Globus pallidus (tissue), 1 donor: ENCODE measurements around the gene SLC38A7.
"Not testable (repeated sequence)": the region's sequence is repeated elsewhere in the genome, so short reads cannot be mapped to it uniquely, and the experiment has no call there.

Experiments
- DNase-seq: peaks from one replicate; pipeline ENCODE4 v3.0.0-alpha.2; 2015; ENCODE audit warnings: low spot score

The SLC38A7 gene

DNA sequence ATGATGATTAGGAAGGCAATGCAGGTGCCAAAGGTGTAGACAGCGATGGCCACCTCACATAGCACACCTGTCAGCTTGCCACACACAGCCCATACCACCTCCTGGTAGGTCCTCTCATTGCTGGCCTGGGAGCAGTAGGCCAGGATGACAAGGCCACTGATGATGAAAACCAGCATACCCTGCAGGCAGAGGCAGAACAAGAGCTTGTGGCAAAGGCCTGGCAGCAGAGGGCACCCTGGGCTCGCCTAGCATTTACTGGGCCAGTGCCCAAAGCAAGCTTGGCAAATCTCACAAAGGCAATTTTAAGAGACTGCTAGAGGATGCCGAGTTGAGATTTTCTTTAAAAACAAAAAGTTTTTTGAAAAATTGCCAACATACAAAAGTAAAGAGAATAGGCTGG lies 5.9 kb downstream of the SLC38A7 start:
- DNase-seq, result peak; percentile 51

DNA sequence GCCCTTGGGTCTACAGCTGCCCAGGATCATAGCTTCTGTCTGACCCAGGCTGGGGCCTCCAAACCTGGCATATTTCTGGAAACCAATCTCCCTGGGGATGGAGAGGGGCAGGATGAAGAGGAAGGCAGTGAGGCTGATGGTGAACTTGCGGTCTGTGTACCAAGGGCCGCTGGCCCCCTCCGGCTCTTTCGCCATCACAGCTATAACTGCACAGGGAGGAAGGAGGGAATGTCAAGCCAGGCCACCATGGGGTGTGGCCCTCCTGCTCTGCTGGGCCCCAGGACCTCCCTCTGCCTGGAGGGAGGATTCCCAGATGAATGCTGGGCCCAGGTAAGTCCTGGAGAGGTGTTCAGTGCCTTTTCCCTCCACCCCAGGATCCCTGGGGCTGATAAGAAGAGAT lies 6.3 kb downstream of the SLC38A7 start:
- no peak for DNase-seq

DNA sequence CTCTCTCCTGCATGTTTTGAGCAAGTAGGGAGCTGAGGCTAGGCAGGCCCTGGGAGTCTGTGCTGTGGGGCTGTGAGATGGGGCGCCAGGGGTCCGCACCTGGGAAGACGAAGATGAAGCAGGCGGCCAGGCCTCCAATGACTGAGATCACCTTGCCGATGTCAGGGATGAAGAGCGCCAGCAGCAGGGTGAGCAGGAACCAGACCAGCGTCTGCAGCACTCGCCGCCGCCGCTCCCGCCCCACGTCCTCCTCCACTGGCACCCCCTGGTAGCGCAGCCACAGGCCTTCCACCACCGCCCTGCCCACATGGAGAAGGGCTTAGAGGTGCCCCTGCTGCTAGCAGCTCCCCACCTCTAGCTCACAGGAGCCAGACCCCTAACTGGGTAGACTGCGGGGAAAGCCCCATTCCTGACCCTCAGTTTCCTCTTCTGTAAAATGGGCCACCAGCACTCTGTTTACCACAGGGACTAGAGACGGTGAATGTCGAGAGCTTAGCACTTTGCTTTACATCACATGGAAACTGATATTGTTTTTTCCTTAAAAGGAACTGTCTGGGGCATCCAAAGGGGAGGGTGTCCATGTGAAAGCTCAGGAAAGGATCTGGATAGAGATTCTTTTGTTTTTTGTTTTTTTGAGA lies 13.5 kb downstream of the SLC38A7 start:
- no peak for DNase-seq

DNA sequence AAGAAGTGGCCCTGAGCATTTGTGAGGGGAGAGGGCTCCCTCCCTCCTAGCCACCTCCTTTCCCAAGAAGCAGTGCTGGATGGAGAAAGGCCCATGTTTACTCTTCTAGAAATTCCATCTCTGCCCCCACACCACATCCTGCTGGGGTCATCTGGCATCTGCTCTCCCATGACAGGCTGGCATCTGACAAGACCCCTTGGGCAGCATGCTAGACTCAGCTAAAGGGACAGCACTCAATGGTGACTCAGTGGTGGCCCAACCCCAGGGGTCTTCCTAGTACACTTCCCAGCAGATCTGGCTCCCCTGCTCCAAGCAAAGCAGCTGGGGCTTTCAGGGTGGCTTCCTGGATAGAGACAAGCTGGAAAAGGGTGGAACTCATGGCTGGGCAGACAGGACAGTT lies 14.4 kb downstream of the SLC38A7 start:
- no peak for DNase-seq

DNA sequence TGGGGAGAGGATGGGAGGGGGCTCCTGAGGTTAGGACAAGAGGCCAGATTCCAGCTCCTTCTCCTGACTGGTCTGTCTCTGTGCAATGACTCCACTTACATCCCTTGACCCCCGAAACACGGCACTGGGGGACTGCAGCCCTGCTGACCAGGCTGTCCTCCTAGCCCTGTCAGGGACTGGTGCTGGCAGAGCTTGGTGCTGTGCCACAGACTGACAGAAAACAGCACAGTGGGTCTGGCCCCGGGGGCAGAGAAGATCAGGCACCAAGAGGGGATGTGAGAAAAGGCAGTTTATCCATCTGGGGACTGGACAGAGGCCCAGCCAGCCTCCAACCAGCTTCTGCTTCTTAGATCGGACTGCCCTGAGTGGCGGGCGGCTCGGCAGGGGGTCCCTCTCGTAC lies 19.4 kb downstream of the SLC38A7 start:
- no peak for DNase-seq

DNA sequence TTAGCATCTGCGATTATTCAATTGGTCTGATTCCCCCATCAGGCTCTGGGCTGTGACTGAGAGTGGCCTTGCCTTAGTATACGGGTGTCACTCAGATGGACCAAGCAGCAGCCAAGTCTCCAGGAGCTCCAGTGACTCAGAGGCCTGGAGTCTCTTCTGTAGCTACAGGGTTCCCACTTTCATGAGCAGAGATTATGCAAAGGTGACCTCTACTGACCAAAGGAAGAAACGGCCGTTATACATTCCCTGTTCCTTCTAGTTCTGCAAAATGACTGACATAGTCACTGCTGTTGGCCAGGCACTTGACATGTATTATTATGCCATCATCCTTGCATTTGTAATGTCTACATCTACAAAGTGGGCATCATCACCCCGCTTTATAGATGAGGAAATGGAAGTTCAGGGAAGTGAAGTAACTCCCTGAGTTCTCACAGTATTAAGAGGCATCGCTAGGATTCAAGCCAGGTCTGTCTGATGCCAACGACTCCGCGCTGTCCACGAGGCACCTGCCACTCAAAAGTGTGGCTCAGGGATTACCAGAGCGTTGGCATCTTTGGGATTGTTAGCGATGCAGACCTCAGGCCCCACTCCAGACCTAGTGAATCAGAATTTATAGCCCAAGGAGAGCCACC lies 23.3 kb downstream of the SLC38A7 start:
- DNase-seq, result peak; percentile 77

DNA sequence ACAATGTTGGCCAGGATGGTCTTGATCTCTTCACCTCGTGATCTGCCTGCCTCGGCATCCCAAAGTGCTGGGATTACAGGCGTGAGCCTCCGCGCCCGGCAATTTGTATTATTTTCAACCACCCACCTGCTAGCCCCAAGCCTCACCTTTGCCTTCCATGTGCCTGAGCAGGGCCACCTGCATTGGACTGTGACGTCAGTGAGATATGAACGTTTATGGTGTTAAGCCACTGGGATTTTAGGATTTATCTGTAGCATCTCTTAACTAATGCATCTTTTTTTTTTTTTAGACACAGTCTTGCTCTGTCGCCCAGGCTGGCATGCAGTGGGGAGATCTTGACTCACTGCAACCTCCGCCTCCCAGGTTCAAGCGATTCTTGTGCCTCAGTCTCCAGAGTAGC lies 24.7 kb downstream of the SLC38A7 start:
- DNase-seq, result not testable (repeated sequence)

DNA sequence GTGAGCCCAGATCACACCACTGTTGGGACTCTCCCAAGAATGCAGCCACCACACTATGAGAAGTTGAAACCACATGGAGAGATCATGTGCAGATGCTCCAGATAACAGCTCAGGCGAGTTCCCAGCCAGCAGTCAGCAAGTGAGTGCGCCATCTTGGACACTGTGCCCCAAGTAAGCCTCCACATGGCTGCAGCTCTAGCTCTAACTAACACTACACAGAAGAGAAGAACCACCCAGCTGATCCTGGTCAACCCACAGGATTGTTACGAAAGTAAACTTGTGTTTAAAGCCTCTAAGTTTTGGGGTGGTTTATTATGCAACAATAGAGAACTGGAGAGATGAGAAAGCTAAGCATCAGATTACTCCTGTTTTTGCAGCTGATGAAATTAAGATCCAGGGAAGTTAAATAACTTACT lies 25.8 kb downstream of the SLC38A7 start:
- DNase-seq, result no peak

DNA sequence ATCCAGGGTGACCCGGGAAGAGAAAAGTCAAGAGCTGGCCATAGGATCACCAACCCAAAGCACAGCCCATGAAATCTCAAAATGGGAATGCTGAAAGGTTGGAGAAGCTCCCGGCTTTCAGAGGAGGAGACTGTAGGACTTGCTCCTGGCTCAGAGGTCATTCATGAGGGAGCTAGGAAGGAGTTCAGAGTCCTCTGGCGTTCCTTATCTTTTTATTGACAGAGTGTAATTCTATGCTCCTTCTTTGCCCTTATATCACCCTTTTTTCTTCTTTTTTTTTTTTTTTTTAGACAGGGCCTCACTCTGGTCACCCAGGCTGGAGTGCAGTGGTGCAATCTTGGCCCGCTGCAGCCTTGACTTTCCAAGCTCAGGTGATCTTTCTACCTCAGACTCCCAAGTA lies 27.7 kb downstream of the SLC38A7 start:
- no peak for DNase-seq

DNA sequence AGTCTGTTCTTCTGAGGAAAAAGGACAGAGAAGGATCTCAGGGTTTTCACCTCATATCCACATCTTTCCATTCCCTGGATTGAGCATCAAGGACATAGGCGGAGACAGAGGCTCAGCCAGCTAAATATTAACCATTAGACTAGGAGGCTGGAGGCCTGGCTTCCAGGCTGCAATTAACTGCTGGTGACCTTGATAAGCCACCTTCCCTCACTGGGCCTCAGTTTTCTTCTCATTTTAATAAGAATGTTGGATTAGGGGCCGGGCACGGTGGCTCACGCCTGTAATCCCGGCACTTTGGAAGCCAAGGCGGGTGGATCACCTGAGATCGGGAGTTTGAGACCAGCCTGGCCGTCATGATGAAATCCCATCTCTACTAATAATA lies 29.4 kb downstream of the SLC38A7 start:
- DNase-seq, result no peak

DNA sequence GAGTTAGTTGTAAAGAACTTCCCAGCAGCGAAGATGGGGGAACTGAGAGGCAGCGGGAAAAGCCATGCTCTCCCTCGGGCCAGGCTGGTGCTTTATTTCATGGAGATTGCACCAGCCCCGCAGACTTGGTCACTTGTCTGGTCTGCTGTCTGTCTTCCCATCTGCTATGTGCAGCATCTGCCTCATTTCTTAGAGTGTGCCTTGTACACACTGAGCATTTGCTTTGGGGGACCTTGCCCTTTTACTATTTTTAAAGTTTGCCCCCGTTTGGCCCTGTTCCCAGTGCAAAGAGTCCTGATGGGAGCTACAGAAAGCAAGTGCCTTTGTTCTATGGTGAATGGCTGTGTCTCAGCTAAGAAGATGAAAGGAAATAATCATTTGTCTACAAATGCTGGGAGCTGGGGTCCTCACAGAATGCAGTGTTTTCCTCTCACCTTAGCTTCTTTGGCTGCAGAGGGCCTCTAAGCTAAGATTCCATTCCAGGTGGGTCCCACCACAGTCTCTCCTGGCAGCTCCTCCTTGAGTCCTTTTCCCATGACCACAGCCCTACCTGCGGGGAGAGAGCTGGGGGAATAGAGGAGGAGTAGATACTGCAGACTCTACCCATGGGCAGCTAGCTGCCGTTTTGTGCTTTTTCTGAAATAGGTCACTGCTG lies 29.9 kb downstream of the SLC38A7 start:
- no peak for DNase-seq

DNA sequence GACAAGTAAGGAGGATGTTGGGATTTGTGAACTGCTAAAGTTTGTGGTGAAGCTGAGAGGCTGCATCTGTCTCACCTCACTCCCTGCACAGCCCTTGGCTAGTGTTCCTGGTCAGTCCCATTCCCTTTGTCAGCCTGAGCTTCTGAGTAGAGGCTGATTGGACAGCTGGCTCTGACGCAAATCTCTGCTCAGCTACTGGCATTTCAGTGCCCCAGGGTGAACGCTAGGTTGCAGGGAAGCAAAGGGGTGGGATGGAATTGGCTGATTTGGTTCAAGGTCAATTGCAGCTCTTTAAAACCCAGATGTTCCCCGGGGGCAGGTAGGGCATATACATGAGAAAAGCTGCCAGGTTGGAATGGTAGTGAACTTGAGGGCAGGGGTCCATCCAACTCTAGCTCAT lies 31.8 kb downstream of the SLC38A7 start:
- DNase-seq, result no peak

DNA sequence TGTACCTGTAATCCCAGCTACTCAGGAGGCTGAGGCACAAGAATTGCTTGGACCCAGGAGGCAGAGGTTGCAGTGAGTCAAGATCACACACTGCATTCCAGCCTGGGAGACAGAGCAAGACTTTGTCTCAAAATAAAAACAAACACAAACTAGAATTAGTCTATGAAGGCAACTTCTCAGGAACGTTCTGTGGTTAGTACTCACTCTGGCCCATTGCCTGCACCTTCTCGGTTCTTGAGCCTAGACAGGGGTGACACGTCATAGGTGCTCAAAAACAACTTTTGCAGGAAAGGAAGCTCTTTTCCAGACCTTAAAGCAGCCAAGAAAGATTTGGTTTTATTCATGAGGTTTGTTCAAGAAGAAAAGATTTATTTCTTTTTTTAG lies 32.6 kb downstream of the SLC38A7 start:
- DNase-seq, result no peak

DNA sequence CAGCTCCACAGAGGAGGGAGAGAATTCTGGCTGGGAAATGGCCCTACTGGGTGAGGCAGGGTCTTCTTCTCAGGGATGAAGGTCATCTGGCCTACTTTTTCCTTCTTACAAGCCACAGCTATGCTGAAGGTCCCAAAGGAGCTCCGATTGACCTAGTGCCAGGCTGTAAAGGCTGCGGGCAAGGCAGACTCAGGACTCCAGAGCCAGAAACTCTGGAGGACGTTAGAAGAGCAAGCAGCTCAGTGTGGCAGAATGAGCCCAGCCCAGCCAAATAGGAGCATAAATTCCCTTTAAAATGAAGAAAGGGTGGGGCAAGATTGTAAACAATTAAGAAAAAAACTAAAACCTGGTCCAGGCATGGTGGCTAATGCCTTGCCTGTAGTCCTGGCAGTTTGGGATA lies 34.9 kb downstream of the SLC38A7 start:
- DNase-seq, result no peak

DNA sequence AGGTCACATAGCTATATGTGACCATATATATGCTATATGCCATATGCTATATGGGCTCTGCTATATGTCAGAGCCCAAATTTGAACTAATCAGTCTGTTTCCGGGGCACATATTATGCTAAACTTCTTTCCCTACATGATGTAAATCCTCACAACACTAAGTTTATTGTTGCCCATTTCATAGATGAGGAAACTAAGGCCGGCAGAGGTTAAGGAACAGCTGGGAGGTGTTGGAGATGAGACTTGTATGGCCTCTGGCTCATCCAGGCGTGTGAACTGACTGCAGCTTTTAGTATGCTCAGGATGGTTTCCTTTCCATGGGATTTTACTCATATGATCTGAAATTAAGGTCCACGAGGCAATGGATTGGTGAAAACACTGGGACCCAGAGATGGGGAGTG lies 37.5 kb downstream of the SLC38A7 start:
- no peak for DNase-seq

DNA sequence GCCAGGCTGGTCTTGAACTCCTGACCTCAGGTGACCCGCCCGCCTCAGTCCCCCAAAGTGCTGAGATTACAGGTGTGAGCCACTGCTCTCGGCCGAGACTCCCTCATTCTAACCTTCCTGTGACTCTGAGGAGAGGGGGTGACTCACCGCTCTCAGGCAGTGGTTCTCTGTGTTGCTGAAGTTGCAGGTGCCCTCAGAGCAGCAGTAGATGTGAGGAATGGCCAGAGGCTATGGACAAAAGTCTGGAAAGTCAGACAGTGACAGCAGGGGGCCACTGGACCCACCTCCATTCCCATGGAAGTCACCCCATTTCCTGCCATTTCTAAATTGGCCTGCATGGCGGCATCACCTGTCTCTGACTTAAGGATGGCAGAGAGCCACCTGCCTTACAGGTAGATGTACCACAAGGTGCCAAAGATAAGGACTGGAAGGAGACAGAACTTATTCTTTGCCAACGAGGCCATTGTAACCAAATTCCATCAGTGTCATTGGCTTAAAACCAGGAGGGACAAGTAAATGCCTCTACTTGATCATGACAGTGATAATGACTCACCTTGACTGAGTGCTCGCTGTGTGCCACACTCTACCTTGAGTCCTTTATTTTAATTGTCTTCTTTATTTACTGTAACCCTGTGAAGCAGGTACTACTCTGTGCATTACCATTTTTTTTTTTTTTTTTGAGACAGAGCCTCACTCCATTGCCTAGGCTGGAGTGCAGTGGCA lies 39.6 kb downstream of the SLC38A7 start:
- no peak for DNase-seq

DNA sequence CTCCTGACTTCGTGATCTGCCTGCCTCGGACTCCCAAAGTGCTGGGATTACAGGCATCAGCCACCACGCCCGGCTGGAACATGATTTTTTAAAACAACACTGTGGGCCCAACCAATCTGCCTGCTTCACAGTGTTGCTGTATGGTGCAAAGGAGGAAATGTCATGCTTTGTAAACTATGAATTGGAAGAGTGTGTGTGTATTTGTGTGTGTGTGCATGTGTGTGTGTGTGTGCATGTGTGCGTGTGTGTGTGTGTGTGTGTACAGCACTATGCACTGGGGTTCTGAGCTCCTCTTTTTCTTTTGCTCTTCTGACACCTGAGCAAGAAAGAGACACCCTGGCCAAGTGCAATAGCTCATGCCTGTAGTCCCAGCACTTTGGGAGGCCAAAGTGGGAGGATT lies 40.5 kb downstream of the SLC38A7 start:
- no peak for DNase-seq

DNA sequence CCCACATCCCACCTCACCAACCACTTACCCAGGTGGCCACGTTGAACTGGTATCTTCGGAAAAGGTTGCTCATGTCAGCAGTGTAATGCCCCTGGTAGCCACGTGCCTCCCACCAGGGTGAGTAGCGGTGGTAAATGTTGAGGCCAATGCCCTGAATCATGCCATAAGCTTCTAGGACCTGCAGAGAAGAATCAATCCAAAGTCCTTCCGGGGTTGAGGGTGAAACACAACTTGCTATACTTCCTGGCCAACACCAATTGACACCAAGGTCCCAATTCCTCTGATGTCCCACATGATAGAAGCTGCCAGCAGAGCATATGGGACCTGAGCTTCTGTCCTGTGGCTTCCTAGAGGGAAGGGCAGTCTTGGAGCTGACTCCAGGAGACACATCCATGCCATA lies 43.6 kb downstream of the SLC38A7 start:
- DNase-seq, result no peak

DNA sequence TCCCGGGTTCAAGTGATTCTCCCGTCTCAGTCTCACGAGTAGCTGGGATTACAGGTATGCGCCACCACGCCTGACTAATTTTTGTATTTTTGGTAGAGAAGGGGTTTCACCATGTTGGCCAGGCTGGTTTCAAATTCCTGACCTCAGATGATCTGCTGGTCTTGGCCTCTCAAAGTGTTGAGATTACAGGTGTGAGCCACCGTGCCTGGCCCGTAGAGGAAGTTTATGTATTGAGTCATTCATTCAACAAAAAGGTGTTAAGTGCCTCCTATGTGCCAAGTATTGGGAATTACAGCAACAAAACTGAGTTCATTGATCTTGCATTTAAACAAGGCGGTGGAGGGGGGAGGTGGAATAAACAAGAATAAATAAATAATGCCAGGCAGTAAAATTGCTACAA lies 44.7 kb downstream of the SLC38A7 start:
- no peak for DNase-seq

DNA sequence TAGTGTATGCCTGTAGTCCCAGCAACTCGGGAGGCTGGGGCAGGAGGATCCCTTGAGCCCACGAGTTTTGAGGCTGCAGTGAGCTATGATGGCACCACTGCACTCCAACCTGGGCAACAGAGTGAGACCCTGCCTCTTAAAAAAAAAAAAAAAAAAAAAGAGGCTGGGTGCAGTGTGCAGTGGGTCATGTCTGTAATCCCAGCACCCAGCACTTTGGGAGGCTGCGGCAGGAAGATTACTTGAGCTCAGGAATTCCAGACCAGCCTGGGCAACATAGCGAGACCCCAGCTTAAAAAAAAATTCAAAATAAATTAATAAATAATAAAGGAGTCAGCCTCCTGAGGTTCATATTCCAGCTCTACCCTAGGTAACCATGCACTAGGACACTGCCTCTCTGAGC lies 45.3 kb downstream of the SLC38A7 start:
- DNase-seq, result no peak

DNA sequence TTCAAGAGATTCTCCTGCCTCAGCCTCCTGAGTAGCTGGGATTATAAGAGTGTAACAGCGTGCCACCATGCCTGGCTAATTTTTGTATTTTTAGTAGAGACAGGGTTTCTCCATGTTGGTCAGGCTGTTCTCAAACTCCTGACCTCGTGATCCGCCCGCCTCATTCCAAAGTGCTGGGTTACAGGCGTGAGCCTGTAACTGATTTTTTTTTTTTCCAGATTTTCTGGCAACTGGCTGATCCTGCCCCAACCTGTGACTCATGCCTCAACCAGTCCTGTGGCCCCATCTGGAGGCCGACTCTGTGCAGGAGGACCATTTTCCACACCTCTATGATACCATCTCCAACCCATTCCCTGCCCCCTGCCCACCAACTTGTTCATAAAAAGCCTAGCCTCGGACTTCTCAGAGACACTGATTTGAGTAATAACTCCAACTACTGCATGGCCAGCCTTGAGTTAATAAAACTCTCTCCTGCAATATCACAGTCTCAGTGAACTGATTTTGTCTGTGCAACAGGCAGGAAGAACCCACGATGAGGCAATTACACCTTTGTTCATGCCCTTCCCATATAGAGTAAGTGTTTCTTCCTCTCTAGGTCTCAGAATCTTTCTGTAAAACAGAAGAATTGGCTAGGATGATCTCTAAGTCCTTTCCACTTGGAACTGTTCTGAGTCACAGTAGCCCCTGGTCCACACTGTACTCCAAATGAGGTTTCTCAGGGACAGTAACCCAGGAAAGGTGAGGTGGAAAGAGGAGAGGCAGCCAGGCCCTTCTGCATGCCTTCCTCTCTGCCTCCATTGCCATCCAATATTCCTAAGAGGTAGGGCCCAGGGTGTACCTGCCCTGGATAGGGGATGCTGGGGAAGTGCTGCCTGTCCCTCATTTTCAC lies 46.2 kb downstream of the SLC38A7 start:
- no peak for DNase-seq

DNA sequence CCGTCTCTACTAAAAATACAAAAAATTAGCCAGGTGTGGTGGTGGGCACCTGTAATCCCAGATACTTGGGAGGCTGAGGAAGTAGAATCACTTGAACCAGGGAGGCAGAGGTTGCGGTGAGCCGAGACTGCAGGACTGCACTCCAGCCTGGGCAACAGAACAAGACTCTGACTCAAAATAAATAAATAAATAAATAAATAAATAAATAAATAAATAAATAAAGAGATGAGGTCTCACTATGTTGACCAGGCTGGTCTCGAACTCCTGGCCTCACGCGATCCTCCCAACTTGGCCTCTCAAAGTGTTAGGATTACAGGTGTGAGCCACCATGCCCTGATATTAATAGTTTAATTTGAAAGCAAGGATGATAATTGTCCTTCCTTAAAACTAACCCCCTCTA lies 47.5 kb downstream of the SLC38A7 start:
- DNase-seq, result not testable (repeated sequence)
